Effector CD4-positive, alpha-beta T cell (primary cell): ENCODE measurements around the gene VWC2.
"Not testable (repeated sequence)": the region's sequence is repeated elsewhere in the genome, so short reads cannot be mapped to it uniquely, and the experiment has no call there.

Experiments used
- DNase-seq: peaks from one replicate; pipeline ENCODE4 v3.0.0-alpha.2; 2020

VWC2 gene

GRCh38 chr7:49787980-49788379 is 14.5 kb downstream of the VWC2 start:
- no peak for DNase-seq

- no peak for DNase-seq
These were observed 15.1 kb downstream of the VWC2 start for GRCh38 chr7:49788455-49789059.

- DNase-seq: no peak
These were observed 16.3 kb downstream of the VWC2 start for GRCh38 chr7:49789736-49790135.

GRCh38 chr7:49790209-49790608 is 16.8 kb downstream of the VWC2 start:
- no peak for DNase-seq

GRCh38 chr7:49791088-49791741 is 17.8 kb downstream of the VWC2 start:
- no peak for DNase-seq

- no peak for DNase-seq
These were observed 24.7 kb downstream of the VWC2 start for GRCh38 chr7:49797987-49798660.

- no peak for DNase-seq
These were observed 26.6 kb downstream of the VWC2 start for GRCh38 chr7:49800031-49800430.

- no peak for DNase-seq
These were observed 29.2 kb downstream of the VWC2 start for GRCh38 chr7:49802600-49802999.

- DNase-seq: no peak
These were observed 30.4 kb downstream of the VWC2 start for GRCh38 chr7:49803812-49804211.

GRCh38 chr7:49805371-49806007 is 32.1 kb downstream of the VWC2 start:
- DNase-seq: no peak

- no peak for DNase-seq
These were observed 39.1 kb downstream of the VWC2 start for GRCh38 chr7:49812534-49812933.

- DNase-seq: no peak
These were observed 43.8 kb downstream of the VWC2 start for GRCh38 chr7:49817279-49817678.

- DNase-seq: no peak
These were observed 47.7 kb downstream of the VWC2 start for GRCh38 chr7:49821181-49821580.

- DNase-seq: no peak
These were observed 49.4 kb downstream of the VWC2 start for GRCh38 chr7:49822856-49823255.

GRCh38 chr7:49823566-49823965 is 50.1 kb downstream of the VWC2 start:
- DNase-seq: no peak

- no peak for DNase-seq
These were observed 66.6 kb downstream of the VWC2 start for GRCh38 chr7:49839863-49840645.

- no peak for DNase-seq
These were observed 67.4 kb downstream of the VWC2 start for GRCh38 chr7:49840751-49841405.

GRCh38 chr7:49845626-49846025 is 72.2 kb downstream of the VWC2 start:
- no peak for DNase-seq

- DNase-seq: no peak
These were observed 74.9 kb downstream of the VWC2 start for GRCh38 chr7:49848211-49848841.

GRCh38 chr7:49850921-49851613 is 77.6 kb downstream of the VWC2 start:
- DNase-seq: no peak

GRCh38 chr7:49851614-49851934 is 78.1 kb downstream of the VWC2 start:
- DNase-seq: not testable (repeated sequence)
